ENCODE data around the gene KRTAP10-6. TPM values are rescaled to one million over a fixed set of nuclear protein-coding genes. Genes with fewer than 3 reads are reported as not detected.

The KRTAP10-6 gene
- total RNA-seq, 4 donors from 2014 or later: not detected

- no peaks in the 10 kb centered on the region for H3K9me3 ChIP-seq
- TF ChIP-seq CTCF (IDR thresholded peaks at IDR 0.05): no peak
- TF ChIP-seq POLR2A (IDR thresholded peaks at IDR 0.05): no peak
- no peak overlapping the region for H3K4me3 ChIP-seq (replicated peaks in 1 of 3)
- no peaks in the 10 kb centered on the region for H3K4me1 ChIP-seq
- no peak overlapping the region for H3K27ac ChIP-seq
- intact Hi-C loops (cut with DNase I): no loop called here
- 86 to 90% methylated on average over 2 to 10 of the region's 10 CpGs for WGBS, 2 donors
- no peak for DNase-seq
- H3K36me3 ChIP-seq: no peaks in the 10 kb centered on the region
- no peaks in the 10 kb centered on the region for H3K27me3 ChIP-seq
These were observed 2.0 kb downstream of the KRTAP10-6 start for GRCh38 chr21:44590311-44590721.

GRCh38 chr21:44589586-44590305 is 2.6 kb downstream of the KRTAP10-6 start:
- H3K9me3 ChIP-seq: no peaks in the 10 kb centered on the region
- WGBS, 2 donors: 87 to 91% methylated on average over 14 to 21 of the region's 24 CpGs
- DNase-seq: no peak

DNA sequence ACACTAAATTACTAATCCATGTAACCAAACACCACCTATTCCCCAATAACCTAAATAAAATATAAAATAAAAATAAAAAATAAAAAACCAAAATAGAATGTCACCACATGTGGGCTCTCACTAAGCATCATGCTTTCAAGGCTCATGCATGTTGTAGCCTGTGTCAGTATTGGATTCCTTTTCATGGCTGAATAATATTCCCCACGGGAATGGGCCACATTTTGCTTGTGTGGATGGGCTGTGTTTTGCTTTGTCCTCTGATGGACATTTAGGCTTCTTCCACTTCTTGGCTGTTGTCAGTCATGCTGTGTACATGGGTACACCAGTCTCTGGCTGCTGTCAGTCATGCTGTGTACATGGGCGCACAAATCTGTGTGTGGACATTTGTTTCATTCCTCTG is 3.2 kb downstream of the KRTAP10-6 start:
- H3K4me3 ChIP-seq (replicated peaks in 1 of 3): no peak overlapping the region
- H3K9me3 ChIP-seq: no peaks in the 10 kb centered on the region
- H3K4me1 ChIP-seq: no peaks in the 10 kb centered on the region
- 98 to 100% methylated on average over 2 of the region's 2 CpGs for WGBS, 2 donors
- TF ChIP-seq CTCF (IDR thresholded peaks at IDR 0.05) (no peak), POLR2A (IDR thresholded peaks at IDR 0.05) (no peak)
- no peaks in the 10 kb centered on the region for H3K27me3 ChIP-seq
- H3K36me3 ChIP-seq: no peaks in the 10 kb centered on the region
- no peak for DNase-seq
- intact Hi-C loops (cut with DNase I): no loop called here
- no peak overlapping the region for H3K27ac ChIP-seq

More at GRCh38 chr21:44589586-44590305, 2.6 kb downstream of the KRTAP10-6 start:
- H3K27ac ChIP-seq: no peak overlapping the region
- intact Hi-C loops (cut with DNase I): no loop called here
- H3K4me1 ChIP-seq: no peaks in the 10 kb centered on the region
- TF ChIP-seq POLR2A (IDR thresholded peaks at IDR 0.05) (no peak), CTCF (IDR thresholded peaks at IDR 0.05) (no peak)
- H3K4me3 ChIP-seq (replicated peaks in 1 of 3): no peak overlapping the region
- H3K36me3 ChIP-seq: no peaks in the 10 kb centered on the region
- H3K27me3 ChIP-seq: no peaks in the 10 kb centered on the region

DNA sequence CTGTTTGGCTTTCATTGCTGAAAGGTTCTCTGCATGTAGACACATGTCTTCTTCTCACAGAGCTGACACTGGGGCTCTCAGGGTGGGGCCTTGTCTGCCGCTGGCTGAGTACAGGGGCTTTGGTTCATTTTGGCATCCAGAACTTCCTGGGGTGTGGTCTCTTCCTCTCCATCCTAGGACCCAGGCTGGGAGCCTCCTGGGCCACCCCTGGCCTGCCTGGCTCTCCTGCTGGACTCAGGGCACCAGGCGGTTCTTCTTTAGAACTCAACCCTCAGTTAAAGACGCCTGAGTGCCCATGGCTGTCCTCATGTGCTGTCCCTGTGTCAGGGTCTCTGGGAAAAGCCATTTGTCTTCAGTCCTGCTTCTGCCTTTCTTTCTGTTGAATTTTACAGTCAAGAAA is 6.4 kb downstream of the KRTAP10-6 start:
- Histone ChIP-seq H3K36me3 (no peaks in the 10 kb centered on the region), H3K4me1 (no peaks in the 10 kb centered on the region), H3K4me3 (replicated peaks in 1 of 3) (no peak overlapping the region), H3K27me3 (no peaks in the 10 kb centered on the region), H3K27ac (no peak overlapping the region), H3K9me3 (no peaks in the 10 kb centered on the region)
- TF ChIP-seq CTCF (IDR thresholded peaks at IDR 0.05) (no peak), POLR2A (IDR thresholded peaks at IDR 0.05) (no peak)
- DNase-seq: no peak
- intact Hi-C loops (cut with DNase I): no loop called here
- WGBS, 2 donors: 85 to 92% methylated on average over 3 of the region's 3 CpGs

DNA sequence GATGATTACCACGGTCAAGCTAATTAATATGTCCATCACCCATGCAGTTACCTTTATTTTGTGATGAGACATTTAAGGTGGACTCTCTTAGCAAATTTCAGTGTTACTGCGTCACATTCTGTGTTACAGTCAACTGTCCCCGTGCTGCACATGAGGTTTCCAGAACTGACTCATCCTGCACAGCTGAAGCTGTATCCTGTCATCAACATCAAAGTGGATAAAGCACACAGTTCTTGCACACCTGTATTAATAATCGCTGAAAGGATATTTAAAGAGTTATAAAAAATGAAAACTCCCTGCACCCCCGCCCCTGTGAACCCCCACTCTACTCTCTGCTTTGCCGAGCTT is 8.5 kb downstream of the KRTAP10-6 start:
- H3K9me3 ChIP-seq: no peaks in the 10 kb centered on the region
- intact Hi-C loops (cut with DNase I): no loop called here
- H3K4me1 ChIP-seq: no peaks in the 10 kb centered on the region
- no peak for TF ChIP-seq POLR2A (IDR thresholded peaks at IDR 0.05)
- TF ChIP-seq CTCF (IDR thresholded peaks at IDR 0.05): no peak
- H3K4me3 ChIP-seq (replicated peaks in 1 of 3): no peak overlapping the region
- no peak overlapping the region for H3K27ac ChIP-seq
- DNase-seq: no peak
- H3K27me3 ChIP-seq: no peaks in the 10 kb centered on the region
- H3K36me3 ChIP-seq: no peaks in the 10 kb centered on the region
- 87% methylated on average over 6 of the region's 6 CpGs for WGBS, 2 donors
